Tongue (tissue), 2 donors: ENCODE measurements around the gene GPX4. TPM values are rescaled to one million over a fixed set of nuclear protein-coding genes. Genes with fewer than 3 reads are reported as not detected.
A peak's percentile ranks its signal among the peaks of the same experiment; 100 is the strongest.

Experiments used
- DNase-seq: peaks from one replicate; pipeline ENCODE4 v3.0.0-alpha.2; 2015
- total RNA-seq: library from RNA; depleted of rRNA; stranded (reverse); fragments of >200 nt; gene quantifications from one replicate; pipeline ENCODE4 v1.2.3, GENCODE V29; 2014

Gene GPX4
- total RNA-seq, 1 donor from 2014 or later = 115 TPM

GRCh38 chr19:1149259-1150045 is 45.7 kb downstream of the GPX4 start:
- no peak for DNase-seq

- DNase-seq = no peak
Measured at GRCh38 chr19:1150333-1151036, 46.7 kb downstream of the GPX4 start.

GRCh38 chr19:1151037-1151724 is 47.4 kb downstream of the GPX4 start:
- no peak for DNase-seq

- DNase-seq = no peak
Measured at GRCh38 chr19:1151917-1152587, 48.3 kb downstream of the GPX4 start.

- no peak for DNase-seq
Measured at GRCh38 chr19:1153891-1154730, 50.3 kb downstream of the GPX4 start.

GRCh38 chr19:1154731-1155351 is 51.0 kb downstream of the GPX4 start:
- DNase-seq = peak; percentile 46

GRCh38 chr19:1155352-1156304 is 51.8 kb downstream of the GPX4 start:
- DNase-seq = no peak

Other genes starting within 250 kb of the GPX4 start
- 5.8 TPM for gene CFD, start 244.3 kb upstream of the GPX4 start, total RNA-seq
- gene MED16, start 210.8 kb upstream of the GPX4 start, total RNA-seq = 34.4 TPM
- not detected for gene RNU6-9, start 210.5 kb upstream of the GPX4 start, total RNA-seq
- gene R3HDM4, start 190.8 kb upstream of the GPX4 start, total RNA-seq = 23.2 TPM
- gene KISS1R, start 186.7 kb upstream of the GPX4 start, total RNA-seq = not detected
- gene ARID3A, start 178.0 kb upstream of the GPX4 start, total RNA-seq = 5.2 TPM
- gene WDR18, start 119.6 kb upstream of the GPX4 start, total RNA-seq = 44.0 TPM
- not detected for gene GRIN3B, start 103.6 kb upstream of the GPX4 start, total RNA-seq
- gene TMEM259, start 82.9 kb upstream of the GPX4 start, total RNA-seq = 72.1 TPM
- not detected for gene RNU6-2, start 82.5 kb upstream of the GPX4 start, total RNA-seq
- gene CNN2, start 77.4 kb upstream of the GPX4 start, total RNA-seq = 42.3 TPM
- 22.1 TPM for gene ABCA7, start 63.9 kb upstream of the GPX4 start, total RNA-seq
- gene ARHGAP45, start 36.8 kb upstream of the GPX4 start, total RNA-seq = 16.8 TPM
- gene POLR2E, start 8.6 kb upstream of the GPX4 start, total RNA-seq = 73.4 TPM
- 20.9 TPM for gene SBNO2, start 70.3 kb downstream of the GPX4 start, total RNA-seq
- gene STK11, start 101.8 kb downstream of the GPX4 start, total RNA-seq = 64.9 TPM
- 1.1 TPM for gene CBARP, start 134.0 kb downstream of the GPX4 start, total RNA-seq
- 67.2 TPM for gene ATP5F1D, start 137.8 kb downstream of the GPX4 start, total RNA-seq
- 26.7 TPM for gene MIDN, start 144.6 kb downstream of the GPX4 start, total RNA-seq
- 434 TPM for gene CIRBP, start 165.3 kb downstream of the GPX4 start, total RNA-seq
- gene FAM174C, start 171.5 kb downstream of the GPX4 start, total RNA-seq = 3.9 TPM
- gene EFNA2, start 181.9 kb downstream of the GPX4 start, total RNA-seq = not detected